NB4 (cell line): ENCODE measurements around the gene UNC5CL.

Source experiments
- MYC ChIP-seq: IDR thresholded peaks from 2 replicates; pipeline ENCODE4 v1.6.1; 2011; ENCODE audit warnings: low read depth, low read length
- POLR2A ChIP-seq: IDR thresholded peaks from 2 replicates; pipeline ENCODE4 v1.6.1; 2011; ENCODE audit warnings: mild to moderate bottlenecking; ENCODE audit not compliant: insufficient read length; ENCODE audit errors: extremely low read depth
- TF ChIP-seq, protein P1 (sequence below): IDR thresholded peaks from one replicate; pipeline ENCODE4 v1.5.1; 2012; ENCODE audit warnings: low read depth, low read length

DNA sequence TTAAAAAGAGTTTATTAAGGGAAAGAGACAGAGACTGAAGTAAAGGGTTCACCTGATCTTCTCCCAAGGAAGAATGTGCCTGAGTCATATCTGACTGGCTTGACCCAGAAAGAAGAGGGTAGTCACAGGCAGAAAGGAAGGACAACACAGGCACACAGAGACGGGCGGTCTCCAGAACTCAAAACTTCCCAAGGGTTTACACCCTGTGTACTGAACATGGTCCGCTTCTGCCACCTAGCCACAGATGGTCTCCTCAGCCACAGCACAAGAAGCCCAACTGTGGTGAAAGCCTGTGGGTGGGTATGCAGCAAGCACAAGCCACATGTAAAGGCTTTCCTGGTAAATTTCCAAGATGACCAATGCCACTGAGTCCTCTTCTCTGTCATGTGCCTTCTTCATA is 17.2 kb downstream of the UNC5CL start:
- TF ChIP-seq POLR2A (no peak), MYC (no peak)
- TF ChIP-seq, protein P1, sequence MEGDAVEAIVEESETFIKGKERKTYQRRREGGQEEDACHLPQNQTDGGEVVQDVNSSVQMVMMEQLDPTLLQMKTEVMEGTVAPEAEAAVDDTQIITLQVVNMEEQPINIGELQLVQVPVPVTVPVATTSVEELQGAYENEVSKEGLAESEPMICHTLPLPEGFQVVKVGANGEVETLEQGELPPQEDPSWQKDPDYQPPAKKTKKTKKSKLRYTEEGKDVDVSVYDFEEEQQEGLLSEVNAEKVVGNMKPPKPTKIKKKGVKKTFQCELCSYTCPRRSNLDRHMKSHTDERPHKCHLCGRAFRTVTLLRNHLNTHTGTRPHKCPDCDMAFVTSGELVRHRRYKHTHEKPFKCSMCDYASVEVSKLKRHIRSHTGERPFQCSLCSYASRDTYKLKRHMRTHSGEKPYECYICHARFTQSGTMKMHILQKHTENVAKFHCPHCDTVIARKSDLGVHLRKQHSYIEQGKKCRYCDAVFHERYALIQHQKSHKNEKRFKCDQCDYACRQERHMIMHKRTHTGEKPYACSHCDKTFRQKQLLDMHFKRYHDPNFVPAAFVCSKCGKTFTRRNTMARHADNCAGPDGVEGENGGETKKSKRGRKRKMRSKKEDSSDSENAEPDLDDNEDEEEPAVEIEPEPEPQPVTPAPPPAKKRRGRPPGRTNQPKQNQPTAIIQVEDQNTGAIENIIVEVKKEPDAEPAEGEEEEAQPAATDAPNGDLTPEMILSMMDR: no peak
